Measurements from ENCODE around the gene GATD1. TPM values are rescaled to one million over a fixed set of nuclear protein-coding genes. Genes with fewer than 3 reads are reported as not detected.
A peak's percentile ranks its signal among the peaks of the same experiment; 100 is the strongest.

Gene GATD1
- total RNA-seq, 2 donors from 2014 or later = 29.8 to 43.5 TPM

DNA sequence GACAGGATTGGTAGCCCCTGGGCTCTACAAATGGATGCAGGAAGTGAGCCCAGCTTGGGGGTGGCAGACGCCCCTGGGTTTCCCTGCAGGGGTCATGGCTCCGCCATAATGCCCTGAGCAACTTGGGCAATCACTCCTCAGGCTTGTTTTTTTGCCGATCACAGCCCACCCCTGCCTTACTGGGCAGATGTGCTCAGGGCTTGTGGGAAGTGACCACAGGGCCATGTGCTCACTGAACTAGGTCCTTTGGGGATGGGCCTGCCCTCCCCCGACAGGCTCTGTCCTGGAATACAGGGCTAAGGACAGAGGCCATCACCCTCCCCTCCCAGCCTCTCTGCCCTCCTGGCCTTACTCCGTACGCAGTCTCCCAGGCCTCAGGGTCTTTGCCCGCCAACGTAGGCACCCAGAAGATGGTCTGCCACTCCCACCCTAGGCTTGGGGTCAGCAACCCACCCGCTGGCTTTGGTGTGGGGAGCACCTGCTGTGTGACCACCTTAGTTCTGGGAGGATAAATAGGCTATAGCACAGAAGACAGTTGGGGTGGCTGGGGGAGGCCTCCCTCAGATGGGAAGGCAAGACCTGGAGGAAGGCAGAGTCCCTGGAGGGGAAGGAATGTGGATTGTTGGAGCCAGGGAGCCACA lies 36.3 kb upstream of the GATD1 start:
- intact Hi-C loops (cut with DNase I) = no loop called here
- ATAC-seq = no peak

DNA sequence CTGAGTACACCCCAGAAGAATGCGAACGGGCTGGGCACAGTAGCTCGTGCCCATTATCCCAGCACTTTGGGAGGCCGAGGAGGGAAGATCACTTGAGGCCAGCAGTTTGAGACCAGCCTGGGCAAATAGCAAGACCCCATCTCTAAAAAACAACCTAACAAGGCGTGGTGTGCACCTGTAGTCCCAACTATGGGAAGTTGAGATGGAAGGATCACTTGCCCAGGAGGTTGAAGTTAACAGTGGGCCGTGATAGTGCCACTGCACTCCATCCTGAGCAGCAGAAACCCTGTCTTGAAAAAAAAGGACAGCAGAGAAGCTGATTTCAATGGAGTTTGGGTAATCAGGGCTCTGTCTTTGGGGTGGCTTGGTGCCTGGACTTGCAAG lies 35.8 kb upstream of the GATD1 start:
- no peak for DNase-seq
- intact Hi-C loops (cut with DNase I) = no loop called here
- ATAC-seq = no peak

More for the DNA sequence above, 36.3 kb upstream of the GATD1 start:
- no peak for DNase-seq

DNA sequence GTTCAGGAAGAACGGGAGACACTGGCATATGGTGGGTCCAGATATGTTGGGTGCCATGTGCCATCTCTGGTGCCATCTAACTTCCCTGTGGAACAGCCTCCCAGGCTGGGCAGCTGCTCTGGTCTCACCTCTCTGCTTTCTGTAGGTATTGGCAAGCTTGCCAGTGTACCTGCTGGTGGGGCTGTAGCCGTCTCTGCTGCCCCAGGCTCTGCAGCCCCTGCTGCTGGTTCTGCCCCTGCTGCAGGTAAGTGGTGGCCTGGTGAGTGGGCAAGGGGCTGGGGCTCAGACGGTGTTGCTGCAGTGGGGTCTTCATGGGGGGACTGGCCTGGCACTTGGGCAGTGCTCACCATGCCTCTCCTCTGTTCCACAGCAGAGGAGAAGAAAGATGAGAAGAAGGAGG lies 35.1 kb upstream of the GATD1 start:
- ATAC-seq (no peak), DNase-seq (no peak)
- intact Hi-C loops (cut with DNase I) = no loop called here

DNA sequence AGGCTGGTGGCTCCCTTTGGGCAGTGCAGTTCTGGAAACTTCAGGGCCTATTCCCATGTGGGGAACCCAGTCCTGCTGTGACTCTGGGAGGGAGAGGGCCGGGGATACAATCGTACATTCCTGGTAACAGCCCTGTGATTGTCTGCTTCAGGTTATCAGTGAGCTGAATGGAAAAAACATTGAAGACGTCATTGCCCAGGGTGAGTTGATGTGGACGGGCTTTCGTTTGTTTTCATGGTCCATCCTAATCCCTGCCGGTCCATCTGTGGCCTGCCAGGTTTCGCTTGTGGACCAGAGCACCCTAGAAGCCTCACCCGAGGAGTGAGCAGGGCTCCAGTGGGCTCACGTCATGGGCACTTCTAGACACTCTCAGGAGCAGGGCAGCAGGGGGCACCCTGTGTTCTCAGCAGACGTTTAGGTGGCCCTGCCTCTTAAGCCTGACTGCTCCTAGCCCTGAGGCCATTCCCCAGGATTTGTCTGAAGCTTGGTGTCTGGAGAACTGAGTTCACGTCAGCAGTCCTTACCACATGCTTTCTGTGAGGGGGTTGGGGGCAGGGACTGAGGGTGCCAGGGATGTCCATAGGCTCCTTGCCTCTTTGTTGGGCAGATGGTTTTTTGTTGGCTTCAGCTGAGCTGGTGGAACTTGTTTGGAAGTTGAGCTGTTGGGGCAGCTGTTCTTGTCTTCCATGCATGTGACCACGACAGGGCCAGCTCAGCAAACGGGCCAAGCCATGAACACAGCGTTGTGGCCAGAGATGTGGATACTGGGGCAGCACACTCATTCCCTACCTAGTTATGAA lies 34.4 kb upstream of the GATD1 start:
- DNase-seq (no peak), ATAC-seq (no peak)
- intact Hi-C loops (cut with DNase I) = no loop called here

DNA sequence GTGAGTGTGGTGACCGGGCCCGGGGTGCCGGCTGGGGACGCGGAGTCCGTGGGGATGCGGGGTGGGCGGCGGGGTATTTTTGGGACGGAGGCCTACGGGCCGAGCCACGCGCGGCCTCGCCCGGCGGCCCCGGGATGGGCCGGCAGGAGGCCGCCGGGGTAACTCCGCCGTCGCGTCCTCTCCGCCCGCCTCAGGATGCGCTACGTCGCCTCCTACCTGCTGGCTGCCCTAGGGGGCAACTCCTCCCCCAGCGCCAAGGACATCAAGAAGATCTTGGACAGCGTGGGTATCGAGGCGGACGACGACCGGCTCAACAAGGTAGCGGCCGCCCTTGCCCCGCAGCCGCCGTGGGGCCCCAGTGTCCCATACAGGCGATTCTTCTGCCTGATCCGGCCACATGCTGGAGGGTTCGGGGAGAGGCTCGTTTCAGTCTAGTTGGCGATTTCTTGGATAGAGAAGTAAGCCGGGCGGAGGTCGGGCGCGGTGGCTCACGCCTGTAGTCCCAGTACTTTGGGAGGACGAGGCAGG lies 32.8 kb upstream of the GATD1 start:
- DNase-seq = no peak
- ATAC-seq = peak in 1 of 2 donors; percentile 5
- intact Hi-C loops (cut with DNase I) = no loop called here

DNA sequence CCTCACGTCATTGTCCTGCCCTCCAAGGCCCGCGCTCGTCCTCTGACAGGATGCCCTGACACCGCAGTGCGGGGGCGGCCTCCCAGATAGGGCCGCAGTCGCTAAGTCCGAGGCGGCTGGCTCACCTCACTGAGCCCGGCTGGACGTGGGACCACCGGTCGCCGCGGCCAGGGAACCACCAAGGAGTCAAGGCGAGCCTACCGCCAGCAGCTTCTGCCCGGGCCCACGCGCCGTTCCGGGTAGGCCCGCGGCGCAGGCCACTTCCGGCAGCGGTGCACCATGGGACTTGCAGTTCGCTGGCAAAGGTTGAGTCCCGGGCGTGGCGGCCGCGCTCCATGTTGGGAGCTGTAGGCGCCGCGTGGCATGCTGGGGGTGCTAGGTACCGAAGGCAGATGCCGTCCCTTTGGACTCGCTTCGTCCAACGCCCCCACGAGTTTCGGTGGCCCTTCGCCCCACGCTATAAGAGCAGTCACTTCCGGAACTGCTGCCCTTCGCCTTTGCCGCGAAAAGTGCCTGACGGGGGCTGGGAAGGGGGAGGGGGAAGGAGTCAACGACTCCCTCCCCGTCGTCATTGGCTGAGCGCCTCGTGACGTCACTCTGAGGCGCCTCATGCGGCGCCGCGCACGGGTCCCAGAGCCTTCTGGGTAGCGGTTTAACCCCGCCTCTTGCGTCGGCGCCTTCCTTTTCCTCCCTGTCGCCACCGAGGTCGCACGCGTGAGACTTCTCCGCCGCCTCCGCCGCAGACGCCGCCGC lies 32.2 kb upstream of the GATD1 start, which contains the start of gene RPLP2:
Gene RPLP2, plus strand, starts transcription at position 681 of the 753 bp plus-strand sequence. CDS start 268 bp downstream, outside the sequence.
- DNase-seq (peak; percentile 99), ATAC-seq (peak; percentile 90 to 93)
- intact Hi-C loops (cut with DNase I) = no loop called here

DNA sequence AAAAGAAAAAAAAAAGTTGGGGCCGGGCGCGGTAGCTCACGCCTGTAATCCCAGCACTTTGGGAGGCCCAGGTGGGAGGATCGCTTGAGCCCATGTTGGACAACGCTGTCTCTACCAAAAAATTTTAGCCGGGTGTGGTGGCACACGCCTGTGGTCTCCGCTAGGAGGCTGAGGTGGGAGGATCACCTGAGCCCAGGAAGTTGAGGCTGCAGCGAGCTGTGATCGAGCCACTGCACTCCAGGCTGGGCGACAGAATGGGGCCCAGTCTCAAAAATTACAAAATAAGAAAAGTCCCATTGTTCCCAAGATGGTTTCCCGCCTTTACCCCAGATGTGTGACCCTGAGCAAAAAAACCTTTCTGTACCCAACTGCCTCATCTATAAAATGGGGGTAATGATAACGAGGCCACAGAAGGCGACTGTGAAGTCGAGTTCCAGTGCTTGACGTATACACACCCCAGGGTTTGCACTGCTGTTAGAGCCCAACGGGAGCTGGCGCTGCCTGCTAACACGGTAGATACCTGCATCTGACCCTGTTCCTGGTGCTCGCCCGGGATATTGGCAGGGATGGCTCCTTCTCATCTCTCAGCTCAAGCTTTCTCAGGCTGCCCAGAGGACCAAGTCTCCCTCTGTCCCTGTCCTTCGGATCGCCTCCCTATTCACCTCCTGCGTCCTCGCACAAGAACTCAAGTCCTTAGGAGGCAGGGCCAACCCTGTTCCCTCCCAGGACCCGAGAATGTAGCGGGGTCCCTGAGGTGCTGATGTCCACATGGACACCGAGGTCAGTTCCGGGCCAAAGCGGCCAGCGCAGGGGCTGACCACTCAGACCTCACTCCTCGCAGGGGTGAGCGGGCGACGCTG lies 31.4 kb upstream of the GATD1 start:
- ATAC-seq = no peak
- intact Hi-C loops (cut with DNase I) = no loop called here
- DNase-seq = peak; percentile 90

DNA sequence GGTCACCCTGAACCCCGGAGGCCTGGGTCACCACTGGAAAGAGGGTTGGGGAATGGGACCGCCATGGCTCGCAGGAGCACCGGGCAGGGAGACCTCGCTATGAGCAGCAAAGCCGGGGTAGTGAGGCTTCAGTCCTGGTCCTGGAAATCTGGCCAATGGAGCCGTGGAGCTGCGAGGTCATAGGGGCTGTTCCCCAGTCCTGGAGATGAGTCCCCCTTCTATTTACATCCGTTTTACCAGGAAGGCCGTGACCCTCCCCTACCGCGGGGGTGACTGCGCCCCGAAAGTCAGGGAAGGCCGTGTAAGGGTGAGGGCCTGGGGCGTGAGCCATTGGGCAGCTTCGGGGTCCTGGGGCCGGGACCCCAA lies 27.3 kb upstream of the GATD1 start:
- DNase-seq (no peak), ATAC-seq (no peak)
- intact Hi-C loops (cut with DNase I) = no loop called here

DNA sequence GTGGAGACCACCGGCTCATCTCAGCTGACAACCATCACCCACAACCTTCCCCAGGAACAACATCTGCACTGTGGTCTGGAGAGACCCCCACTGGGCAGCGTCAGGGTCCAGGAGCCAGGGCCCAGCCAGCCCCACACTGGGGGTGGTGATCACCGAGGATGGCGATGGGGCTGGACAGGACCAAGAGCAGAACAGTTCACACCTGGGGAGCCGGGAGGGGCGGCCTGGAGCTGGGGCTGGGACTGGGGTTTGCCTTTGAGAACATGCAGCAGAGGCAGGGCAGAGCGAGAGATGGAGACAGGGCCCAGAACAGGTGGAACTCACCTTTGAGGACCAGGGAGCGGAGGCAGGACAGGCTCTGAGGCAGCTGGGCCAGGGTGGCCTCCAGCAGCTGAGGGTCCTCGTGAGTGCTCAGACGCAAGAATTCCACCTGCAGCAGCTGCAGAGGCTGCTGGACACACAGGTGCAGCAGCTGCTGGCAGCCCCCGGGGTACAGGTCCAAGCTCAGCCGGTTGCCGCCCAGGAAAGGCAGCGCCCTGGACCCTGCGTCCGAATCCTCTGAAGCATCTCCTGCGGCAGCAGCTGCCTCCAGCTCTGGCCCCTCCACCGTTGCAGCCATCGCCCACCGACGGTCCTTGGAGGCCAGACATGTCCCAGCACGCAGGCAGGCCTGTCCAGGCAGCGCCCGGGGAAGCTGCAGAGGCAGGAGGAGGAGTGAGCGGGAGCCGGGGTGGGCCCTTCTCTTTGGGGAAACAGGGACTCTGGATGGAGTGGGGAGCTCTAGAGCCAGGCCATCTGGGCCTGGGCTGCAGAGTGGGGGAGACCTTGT lies 26.7 kb upstream of the GATD1 start:
- ATAC-seq (no peak), DNase-seq (no peak)
- intact Hi-C loops (cut with DNase I) = no loop called here

DNA sequence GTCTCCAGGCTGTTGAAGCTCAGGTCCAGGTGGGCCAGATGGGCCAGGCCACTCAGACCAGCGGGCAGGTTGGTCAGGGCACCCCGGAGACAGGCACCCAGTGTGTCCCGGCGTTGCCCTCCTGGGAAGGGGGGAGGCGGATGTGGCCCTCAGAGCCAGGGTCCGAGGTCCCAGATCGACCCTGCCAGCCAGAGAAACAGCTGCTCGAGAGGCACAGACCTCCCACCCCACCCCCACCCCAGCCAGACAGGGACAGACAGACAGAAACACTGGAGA lies 26.1 kb upstream of the GATD1 start:
- DNase-seq (no peak), ATAC-seq (no peak)
- intact Hi-C loops (cut with DNase I) = no loop called here

DNA sequence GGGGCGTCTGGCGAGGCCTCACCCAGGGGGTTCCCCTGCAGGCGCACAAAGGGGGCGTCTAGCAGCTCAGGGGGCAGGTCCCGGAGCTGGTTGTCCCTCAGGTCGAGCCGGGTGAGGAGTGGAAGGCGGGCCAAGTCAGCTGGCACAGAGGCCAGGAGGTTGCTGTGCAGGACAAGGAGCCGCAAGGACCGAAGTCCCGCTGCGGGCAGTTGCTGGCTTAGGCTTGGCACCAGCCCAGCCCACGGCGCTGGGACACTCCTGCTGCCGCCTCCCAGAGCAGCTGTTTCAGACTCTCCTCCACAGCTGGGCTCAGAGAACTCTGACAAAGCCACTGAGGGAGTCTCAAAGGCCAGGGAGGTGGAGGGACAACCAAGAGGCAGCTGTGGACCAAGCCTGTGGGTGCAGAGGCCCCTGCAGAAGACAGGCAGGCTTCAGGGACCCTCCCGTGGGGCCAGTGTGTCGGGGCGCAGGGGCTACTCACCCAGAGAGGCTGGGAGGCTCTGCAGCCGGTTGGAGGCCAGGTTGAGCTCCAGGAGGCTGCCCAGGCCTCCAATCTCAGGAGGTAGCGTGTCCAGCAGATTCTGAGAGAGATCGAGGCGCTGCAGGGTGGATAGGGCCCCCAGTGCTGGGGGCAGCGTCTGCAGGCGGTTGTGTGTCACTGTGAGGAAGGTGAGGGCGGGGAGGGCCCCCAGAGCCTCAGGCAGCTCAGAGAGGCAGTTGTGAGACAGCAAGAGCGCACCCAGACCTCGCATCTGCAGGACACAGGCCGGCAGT lies 25.6 kb upstream of the GATD1 start:
- intact Hi-C loops (cut with DNase I) = no loop called here
- DNase-seq (no peak), ATAC-seq (no peak)

DNA sequence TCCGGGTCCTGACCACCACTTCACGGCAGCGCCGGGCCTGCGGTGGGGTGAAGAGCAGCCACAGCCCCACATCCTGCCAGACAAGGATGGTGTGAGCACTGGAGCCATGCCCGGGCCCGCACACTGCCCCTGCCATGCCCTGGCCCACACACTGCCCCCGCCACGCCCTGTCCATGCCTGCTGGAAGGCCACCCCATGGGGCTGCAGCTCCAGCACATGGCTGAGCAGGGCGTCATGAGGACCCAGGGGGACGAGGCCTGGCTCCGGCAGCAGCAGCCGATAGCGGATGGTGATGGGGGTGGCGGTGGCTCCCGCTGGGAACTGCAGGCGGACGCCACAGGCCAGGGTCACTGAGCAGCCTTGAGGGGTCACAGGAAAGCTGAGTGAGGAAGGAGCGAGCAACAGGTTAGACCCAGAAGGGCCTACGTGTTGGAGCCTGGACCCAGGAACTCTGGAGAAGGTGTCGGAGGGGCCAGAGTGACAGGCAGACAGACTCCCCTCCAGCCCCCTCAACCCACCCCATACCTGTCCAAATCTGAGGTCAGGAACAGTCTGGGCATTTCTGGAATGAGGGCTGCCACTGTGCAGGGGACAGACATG lies 24.8 kb upstream of the GATD1 start:
- intact Hi-C loops (cut with DNase I) = no loop called here
- ATAC-seq (no peak), DNase-seq (no peak)

DNA sequence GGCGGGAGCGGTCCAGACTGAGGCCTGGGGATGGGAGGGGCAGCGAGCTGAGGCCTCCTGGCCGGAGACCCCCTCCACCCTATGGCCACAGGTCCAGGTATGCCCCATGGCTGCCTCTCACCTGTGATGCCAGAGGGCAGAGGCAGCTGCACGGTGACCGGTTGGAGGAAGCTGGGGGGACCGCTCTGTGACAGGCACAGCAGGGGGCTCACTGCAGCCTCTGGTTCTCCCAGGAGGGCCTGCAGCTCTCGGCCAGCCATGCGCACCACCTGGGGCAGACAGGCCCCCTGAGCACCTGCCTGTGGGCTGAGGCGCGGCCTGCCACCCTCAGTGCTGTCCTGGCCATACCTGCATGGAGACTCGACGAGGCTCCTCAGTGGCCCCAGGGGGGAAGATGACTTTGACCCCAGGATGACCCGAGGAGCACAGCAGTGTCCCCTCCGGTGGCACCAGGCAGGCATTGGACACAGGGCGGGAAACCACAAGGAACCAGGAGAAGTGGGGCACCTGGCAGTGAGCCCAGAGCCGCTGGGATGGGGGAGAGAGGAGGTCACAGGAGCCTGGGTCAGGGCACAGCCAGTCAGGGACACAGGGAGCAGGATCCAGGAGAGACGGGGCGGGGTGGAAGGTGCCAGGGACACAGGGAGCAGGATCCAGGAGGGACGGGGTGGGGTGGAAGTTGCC lies 24.0 kb upstream of the GATD1 start:
- intact Hi-C loops (cut with DNase I) = no loop called here
- ATAC-seq (no peak), DNase-seq (no peak)

DNA sequence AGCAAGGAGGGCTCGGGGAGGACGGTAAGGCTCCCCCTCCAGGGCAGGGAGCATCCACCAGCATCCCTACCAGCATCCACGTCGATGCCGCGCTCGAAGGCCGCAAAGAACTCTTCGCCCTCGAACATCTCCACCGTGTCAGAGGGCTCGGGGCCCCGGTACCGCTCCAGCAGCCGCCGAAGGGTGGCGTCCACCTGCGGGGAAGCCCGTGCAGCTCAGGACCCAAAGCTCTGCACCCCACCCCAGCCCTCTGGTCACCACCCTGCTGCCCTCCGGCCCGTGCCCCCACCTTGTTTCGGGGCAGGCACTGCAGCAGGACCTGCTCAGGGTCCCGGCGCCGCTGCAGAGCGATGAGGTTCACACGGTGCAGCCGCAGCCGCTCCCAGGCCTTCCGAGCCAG lies 23.2 kb upstream of the GATD1 start:
- intact Hi-C loops (cut with DNase I) = no loop called here
- DNase-seq (no peak), ATAC-seq (no peak)

DNA sequence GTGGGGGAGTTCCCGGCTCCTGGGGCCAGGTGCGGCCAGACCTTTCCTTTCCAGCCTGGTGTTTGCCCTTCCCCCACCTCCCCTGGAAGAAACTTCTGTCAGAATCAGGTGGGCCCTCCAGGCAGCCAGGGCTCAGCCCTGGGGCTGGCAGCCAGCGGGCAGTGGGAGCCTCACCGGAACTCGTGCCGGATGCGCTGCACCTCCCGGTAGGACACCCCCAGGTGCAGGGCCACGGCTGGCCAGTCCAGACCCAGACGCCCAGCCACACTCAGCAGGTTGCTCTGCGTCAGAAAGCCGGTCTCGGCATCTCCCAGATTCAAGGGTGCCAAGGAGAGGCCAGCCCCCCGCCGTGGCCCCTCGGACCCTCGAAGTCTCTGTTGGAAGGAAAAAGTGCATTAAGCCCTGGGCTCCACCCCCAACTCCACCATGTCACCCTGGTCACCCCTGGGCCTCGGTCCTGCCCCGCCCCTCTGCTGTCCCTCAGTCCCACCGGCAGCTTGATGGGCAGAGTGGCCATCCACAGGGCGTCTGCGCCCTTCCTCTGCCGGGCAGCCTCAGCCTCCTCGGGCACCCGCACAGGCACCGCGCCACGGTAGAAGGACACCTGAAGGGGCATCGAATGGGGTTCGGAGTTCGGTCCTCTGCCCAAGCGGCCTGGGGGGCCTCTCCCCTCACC lies 22.5 kb upstream of the GATD1 start:
- intact Hi-C loops (cut with DNase I) = no loop called here
- DNase-seq (no peak), ATAC-seq (no peak)

DNA sequence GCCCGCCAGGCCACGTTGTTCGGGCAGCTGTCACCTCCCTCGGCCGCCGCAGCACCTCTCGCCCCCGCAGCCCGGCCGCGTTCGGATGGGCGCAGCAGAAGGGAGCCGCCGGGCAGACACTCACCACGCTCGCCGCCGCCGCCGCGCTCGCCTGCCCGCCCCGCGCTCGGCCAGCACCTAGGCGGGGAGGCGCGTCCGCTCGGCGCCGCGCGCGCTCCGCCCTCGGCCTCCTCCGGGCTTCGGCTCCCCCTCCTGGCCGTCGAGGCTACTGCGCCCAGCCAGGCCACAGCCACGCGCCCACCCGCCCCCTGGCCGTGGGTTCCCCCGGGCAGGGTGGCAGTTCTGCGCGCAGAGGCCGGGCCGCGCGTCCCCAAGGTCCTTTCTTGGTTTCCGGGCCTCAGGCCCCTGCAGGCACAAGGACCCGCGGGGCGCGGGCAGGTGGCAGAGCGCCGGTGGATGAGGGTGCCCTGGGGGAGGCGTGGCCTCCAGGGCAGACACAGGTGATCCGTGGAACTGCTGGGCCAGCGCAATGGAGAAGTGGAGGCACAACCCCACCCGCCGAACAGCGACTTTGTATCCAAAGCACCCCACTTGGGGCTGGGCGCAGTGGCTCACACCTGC lies 20.9 kb upstream of the GATD1 start, which contains the start of gene SLC25A22:
Gene SLC25A22, minus strand, starts transcription at position 189 of the 621 bp plus-strand sequence. CDS start 3,275 bp downstream, outside the sequence.
- DNase-seq = peak; percentile 85
- intact Hi-C loops (cut with DNase I) = no loop called here
- peak; percentile 71 to 75 for ATAC-seq

All from left cardiac atrium (tissue), 4 donors.